ENCODE results near the gene RANBP2. TPM values are rescaled to one million over a fixed set of nuclear protein-coding genes. Genes with fewer than 3 reads are reported as not detected.
"Not testable (repeated sequence)": the region's sequence is repeated elsewhere in the genome, so short reads cannot be mapped to it uniquely, and the experiment has no call there.

RANBP2 gene
- total and polyA plus RNA-seq, 2 donors (not counting 1 experiment from before 2014, with no cell fraction given), result 17.2 to 59.3 TPM

GRCh38 chr2:108707300-108707699, 12.0 kb upstream of the RANBP2 start:
- Histone ChIP-seq H3K4me1 (ENCODE audit: control insufficient read depth, extremely low read depth, insufficient read depth, low read length) (no peaks in the 10 kb centered on the region), H3K79me2 (ENCODE audit: control insufficient read depth, insufficient read depth, low read length) (no peaks in the 10 kb centered on the region), H3K4me3 (replicated peaks in 1 of 4; ENCODE audit: control extremely low read depth in 1 of 4, insufficient read depth in 1 of 4, low read depth in 3 of 4, low read length in 4 of 4) (no peak overlapping the region), H3K27ac (ENCODE audit: insufficient read depth, low read length) (no peak overlapping the region), H3K9me3 (ENCODE audit: control insufficient read depth, insufficient read depth, low read depth, low read length) (no peaks in the 10 kb centered on the region), H3K27me3 (ENCODE audit: control insufficient read depth, insufficient read depth, low read length) (peaks cover 2% of the 10 kb centered on the region), H3K4me2 (ENCODE audit: extremely low read depth, insufficient read depth, low read length) (no peak overlapping the region), H3K9ac (ENCODE audit: insufficient read depth, low read length) (no peak overlapping the region), H2AFZ (ENCODE audit: low read length) (no peak overlapping the region), H4K20me1 (ENCODE audit: control insufficient read depth, extremely low read depth, insufficient read depth, low read length) (no peaks in the 10 kb centered on the region), H3K36me3 (ENCODE audit: control insufficient read depth, insufficient read depth, low read length) (no peaks in the 10 kb centered on the region)
- no peak for TF ChIP-seq CTCF (conservative IDR thresholded peaks at IDR 0.05 in 1 of 2, IDR thresholded peaks at IDR 0.05 in 1 of 2; ENCODE audit: low read depth in 1 of 2, low read length in 2 of 2)
- TF ChIP-seq EZH2 (IDR thresholded peaks at IDR 0.05; ENCODE audit: low read length, missing control alignments), result no peak
- no peak for DNase-seq (ENCODE audit: low read depth in 2 of 2)

- not testable (repeated sequence) for H3K4me1 ChIP-seq (ENCODE audit: control insufficient read depth, extremely low read depth, insufficient read depth, low read length); H3K36me3 ChIP-seq (ENCODE audit: control insufficient read depth, insufficient read depth, low read length); H3K9ac ChIP-seq (ENCODE audit: insufficient read depth, low read length); H4K20me1 ChIP-seq (ENCODE audit: control insufficient read depth, extremely low read depth, insufficient read depth, low read length); H3K4me3 ChIP-seq (replicated peaks in 1 of 4; ENCODE audit: control extremely low read depth in 1 of 4, insufficient read depth in 1 of 4, low read depth in 3 of 4, low read length in 4 of 4); H2AFZ ChIP-seq (ENCODE audit: low read length); H3K9me3 ChIP-seq (ENCODE audit: control insufficient read depth, insufficient read depth, low read depth, low read length); H3K27me3 ChIP-seq (ENCODE audit: control insufficient read depth, insufficient read depth, low read length); H3K4me2 ChIP-seq (ENCODE audit: extremely low read depth, insufficient read depth, low read length); H3K27ac ChIP-seq (ENCODE audit: insufficient read depth, low read length); DNase-seq (ENCODE audit: low read depth in 2 of 2)
- H3K79me2 ChIP-seq (ENCODE audit: control insufficient read depth, insufficient read depth, low read length), result peaks cover 19% of the 10 kb centered on the region
Observed at GRCh38 chr2:108716971-108717370, 2.3 kb upstream of the RANBP2 start.

- H3K4me3 ChIP-seq (replicated peaks in 1 of 4; ENCODE audit: control extremely low read depth in 1 of 4, insufficient read depth in 1 of 4, low read depth in 3 of 4, low read length in 4 of 4); H4K20me1 ChIP-seq (ENCODE audit: control insufficient read depth, extremely low read depth, insufficient read depth, low read length); H2AFZ ChIP-seq (ENCODE audit: low read length); H3K9ac ChIP-seq (ENCODE audit: insufficient read depth, low read length); H3K27ac ChIP-seq (ENCODE audit: insufficient read depth, low read length); H3K27me3 ChIP-seq (ENCODE audit: control insufficient read depth, insufficient read depth, low read length); H3K9me3 ChIP-seq (ENCODE audit: control insufficient read depth, insufficient read depth, low read depth, low read length); H3K4me2 ChIP-seq (ENCODE audit: extremely low read depth, insufficient read depth, low read length); H3K36me3 ChIP-seq (ENCODE audit: control insufficient read depth, insufficient read depth, low read length); H3K4me1 ChIP-seq (ENCODE audit: control insufficient read depth, extremely low read depth, insufficient read depth, low read length): not testable (repeated sequence)
- DNase-seq (ENCODE audit: low read depth in 2 of 2), result peak in 1 of 2 donors; percentile 13
- peaks cover 46% of the 10 kb centered on the region for H3K79me2 ChIP-seq (ENCODE audit: control insufficient read depth, insufficient read depth, low read length)
Observed at GRCh38 chr2:108726048-108726447, 6.8 kb downstream of the RANBP2 start.

- not testable (repeated sequence) for H3K27me3 ChIP-seq (ENCODE audit: control insufficient read depth, insufficient read depth, low read length); H3K27ac ChIP-seq (ENCODE audit: insufficient read depth, low read length); H2AFZ ChIP-seq (ENCODE audit: low read length); H3K79me2 ChIP-seq (ENCODE audit: control insufficient read depth, insufficient read depth, low read length); H3K4me2 ChIP-seq (ENCODE audit: extremely low read depth, insufficient read depth, low read length); H3K36me3 ChIP-seq (ENCODE audit: control insufficient read depth, insufficient read depth, low read length); H3K4me3 ChIP-seq (replicated peaks in 1 of 4; ENCODE audit: control extremely low read depth in 1 of 4, insufficient read depth in 1 of 4, low read depth in 3 of 4, low read length in 4 of 4); H3K9ac ChIP-seq (ENCODE audit: insufficient read depth, low read length); H3K9me3 ChIP-seq (ENCODE audit: control insufficient read depth, insufficient read depth, low read depth, low read length); H4K20me1 ChIP-seq (ENCODE audit: control insufficient read depth, extremely low read depth, insufficient read depth, low read length); H3K4me1 ChIP-seq (ENCODE audit: control insufficient read depth, extremely low read depth, insufficient read depth, low read length)
- DNase-seq (ENCODE audit: low read depth in 2 of 2), result peak in 1 of 2 donors; percentile 32
Observed at GRCh38 chr2:108734656-108735055, 15.4 kb downstream of the RANBP2 start.

GRCh38 chr2:108757973-108758372, 38.7 kb downstream of the RANBP2 start:
- not testable (repeated sequence) for H3K79me2 ChIP-seq (ENCODE audit: control insufficient read depth, insufficient read depth, low read length); H3K27ac ChIP-seq (ENCODE audit: insufficient read depth, low read length); H4K20me1 ChIP-seq (ENCODE audit: control insufficient read depth, extremely low read depth, insufficient read depth, low read length); H2AFZ ChIP-seq (ENCODE audit: low read length); H3K27me3 ChIP-seq (ENCODE audit: control insufficient read depth, insufficient read depth, low read length); H3K9me3 ChIP-seq (ENCODE audit: control insufficient read depth, insufficient read depth, low read depth, low read length); H3K9ac ChIP-seq (ENCODE audit: insufficient read depth, low read length); H3K4me3 ChIP-seq (replicated peaks in 1 of 4; ENCODE audit: control extremely low read depth in 1 of 4, insufficient read depth in 1 of 4, low read depth in 3 of 4, low read length in 4 of 4); H3K36me3 ChIP-seq (ENCODE audit: control insufficient read depth, insufficient read depth, low read length); H3K4me2 ChIP-seq (ENCODE audit: extremely low read depth, insufficient read depth, low read length); H3K4me1 ChIP-seq (ENCODE audit: control insufficient read depth, extremely low read depth, insufficient read depth, low read length); DNase-seq (ENCODE audit: low read depth in 2 of 2)

GRCh38 chr2:108762618-108763017, 43.3 kb downstream of the RANBP2 start:
- not testable (repeated sequence) for H3K79me2 ChIP-seq (ENCODE audit: control insufficient read depth, insufficient read depth, low read length); H3K27ac ChIP-seq (ENCODE audit: insufficient read depth, low read length); H3K9me3 ChIP-seq (ENCODE audit: control insufficient read depth, insufficient read depth, low read depth, low read length); H3K4me2 ChIP-seq (ENCODE audit: extremely low read depth, insufficient read depth, low read length); H3K9ac ChIP-seq (ENCODE audit: insufficient read depth, low read length); H3K4me1 ChIP-seq (ENCODE audit: control insufficient read depth, extremely low read depth, insufficient read depth, low read length); H2AFZ ChIP-seq (ENCODE audit: low read length); H3K27me3 ChIP-seq (ENCODE audit: control insufficient read depth, insufficient read depth, low read length); H4K20me1 ChIP-seq (ENCODE audit: control insufficient read depth, extremely low read depth, insufficient read depth, low read length); H3K36me3 ChIP-seq (ENCODE audit: control insufficient read depth, insufficient read depth, low read length); H3K4me3 ChIP-seq (replicated peaks in 1 of 4; ENCODE audit: control extremely low read depth in 1 of 4, insufficient read depth in 1 of 4, low read depth in 3 of 4, low read length in 4 of 4); DNase-seq (ENCODE audit: low read depth in 2 of 2)

Measured in fibroblast of lung (primary cell).